ENCODE results near the gene TSPAN8. TPM values are rescaled to one million over a fixed set of nuclear protein-coding genes. Genes with fewer than 3 reads are reported as not detected.

The TSPAN8 gene
- total RNA-seq, 4 donors from 2014 or later = 0.29 to 2.2 (median 1.1) TPM; not detected in 1

- H3K27me3 ChIP-seq = no peaks in the 10 kb centered on the region
- no peak for DNase-seq (ENCODE audit: extremely low spot score)
- no peaks in the 10 kb centered on the region for H3K9me3 ChIP-seq
- TF ChIP-seq POLR2AphosphoS5 (IDR thresholded peaks at IDR 0.05) (no peak), EP300 (IDR thresholded peaks at IDR 0.05) (no peak), CTCF (IDR thresholded peaks at IDR 0.05) (no peak), POLR2A (IDR thresholded peaks at IDR 0.05; ENCODE audit: low read depth) (no peak)
- no peak overlapping the region for H3K4me3 ChIP-seq
- no peak overlapping the region for H3K27ac ChIP-seq (replicated peaks in 1 of 4)
- no peaks in the 10 kb centered on the region for H3K4me1 ChIP-seq
- WGBS = 67% methylated on average over 1 of the region's 3 CpGs
- intact Hi-C loops (cut with DNase I) = no loop called here
- H3K36me3 ChIP-seq = no peaks in the 10 kb centered on the region
Measured at GRCh38 chr12:71187379-71187778, 29.6 kb upstream of the TSPAN8 start.

DNA sequence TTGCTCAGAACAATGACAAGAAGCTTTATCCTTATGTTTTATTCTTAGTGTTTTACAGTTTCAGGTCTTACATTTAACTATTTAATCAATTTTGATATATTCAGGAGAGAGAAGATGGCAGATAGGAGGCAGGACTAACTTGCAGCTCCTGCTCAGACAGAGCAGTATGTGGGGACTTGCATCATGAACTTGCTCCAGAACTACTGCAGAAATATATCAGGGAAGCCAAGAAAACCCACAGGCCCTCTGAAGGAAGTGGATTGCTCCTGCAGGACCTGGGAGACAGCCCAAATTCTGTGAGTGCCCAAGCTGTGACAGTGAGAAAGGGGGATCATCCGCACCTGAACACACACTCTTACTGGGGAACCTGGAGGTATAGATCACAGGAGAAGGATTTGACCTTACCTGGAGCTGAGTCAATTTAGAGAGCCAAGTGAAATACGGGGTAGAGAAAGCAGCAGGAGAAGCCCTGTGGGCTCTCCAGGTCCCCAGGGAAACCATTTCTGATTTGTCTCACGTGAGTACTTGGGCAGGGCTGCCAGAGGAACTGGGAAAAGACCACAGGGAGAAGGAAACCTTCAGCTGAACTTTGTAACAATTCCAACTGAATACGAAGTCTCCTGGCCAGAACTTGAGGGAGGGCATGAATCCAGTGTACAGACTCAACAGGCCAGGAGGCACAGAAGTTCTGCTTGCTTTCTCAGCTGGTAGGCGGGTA lies 28.9 kb upstream of the TSPAN8 start:
- Histone ChIP-seq H3K9me3 (no peaks in the 10 kb centered on the region), H3K27me3 (no peaks in the 10 kb centered on the region), H3K27ac (replicated peaks in 1 of 4) (no peak overlapping the region), H3K4me3 (no peak overlapping the region), H3K4me1 (no peaks in the 10 kb centered on the region), H3K36me3 (no peaks in the 10 kb centered on the region)
- intact Hi-C loops (cut with DNase I) = no loop called here
- WGBS = 75% methylated on average over 5 of the region's 5 CpGs
- no peak for DNase-seq (ENCODE audit: extremely low spot score)
- TF ChIP-seq EP300 (IDR thresholded peaks at IDR 0.05) = no peak
- TF ChIP-seq POLR2AphosphoS5 (IDR thresholded peaks at IDR 0.05) = no peak
- TF ChIP-seq POLR2A (IDR thresholded peaks at IDR 0.05; ENCODE audit: low read depth) = no peak
- no peak for TF ChIP-seq CTCF (IDR thresholded peaks at IDR 0.05)

DNA sequence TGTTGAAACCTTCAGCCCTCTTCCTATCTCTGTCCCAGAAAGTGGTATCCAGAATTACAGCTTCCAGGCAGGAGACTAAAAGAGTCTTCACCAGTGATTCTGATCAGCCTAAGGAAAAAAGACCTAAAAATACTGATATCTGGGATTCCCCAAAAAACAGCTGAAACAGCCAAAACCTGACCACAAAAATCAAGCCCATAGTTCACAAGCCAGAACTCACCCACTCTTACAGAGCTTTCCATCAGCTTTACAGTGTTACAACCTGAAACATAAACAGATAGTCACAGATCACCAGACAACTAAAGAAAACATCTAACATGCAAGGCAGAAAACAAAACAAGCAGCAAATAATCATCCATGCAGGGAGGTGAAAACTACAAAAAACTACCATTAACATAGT lies 26.0 kb upstream of the TSPAN8 start:
- DNase-seq (ENCODE audit: extremely low spot score) = no peak
- Histone ChIP-seq H3K9me3 (peaks cover 0 to 7% (median 0%) of the 10 kb centered on the region in 4 donors), H3K27me3 (no peaks in the 10 kb centered on the region), H3K36me3 (no peaks in the 10 kb centered on the region), H3K4me3 (no peak overlapping the region), H3K4me1 (no peaks in the 10 kb centered on the region), H3K27ac (replicated peaks in 1 of 4) (no peak overlapping the region)
- TF ChIP-seq CTCF (IDR thresholded peaks at IDR 0.05) (no peak), POLR2AphosphoS5 (IDR thresholded peaks at IDR 0.05) (no peak), EP300 (IDR thresholded peaks at IDR 0.05) (no peak), POLR2A (IDR thresholded peaks at IDR 0.05; ENCODE audit: low read depth) (no peak)
- intact Hi-C loops (cut with DNase I) = no loop called here

GRCh38 chr12:71183018-71183417 lies 25.2 kb upstream of the TSPAN8 start:
- Histone ChIP-seq H3K27ac (replicated peaks in 1 of 4) (no peak overlapping the region), H3K4me3 (no peak overlapping the region), H3K27me3 (no peaks in the 10 kb centered on the region), H3K36me3 (no peaks in the 10 kb centered on the region), H3K4me1 (no peaks in the 10 kb centered on the region), H3K9me3 (peaks cover 0 to 7% (median 0%) of the 10 kb centered on the region in 4 donors)
- TF ChIP-seq EP300 (IDR thresholded peaks at IDR 0.05) (no peak), POLR2A (IDR thresholded peaks at IDR 0.05; ENCODE audit: low read depth) (no peak), POLR2AphosphoS5 (IDR thresholded peaks at IDR 0.05) (no peak), CTCF (IDR thresholded peaks at IDR 0.05) (no peak)
- intact Hi-C loops (cut with DNase I) = no loop called here
- DNase-seq (ENCODE audit: extremely low spot score) = no peak
- 68% methylated on average over 1 of the region's 1 CpG for WGBS

- H3K9me3 ChIP-seq = peaks cover 0 to 7% (median 0%) of the 10 kb centered on the region in 4 donors
- no peaks in the 10 kb centered on the region for H3K4me1 ChIP-seq
- DNase-seq (ENCODE audit: extremely low spot score) = no peak
- no peak for TF ChIP-seq CTCF (IDR thresholded peaks at IDR 0.05)
- TF ChIP-seq POLR2AphosphoS5 (IDR thresholded peaks at IDR 0.05) = no peak
- TF ChIP-seq POLR2A (IDR thresholded peaks at IDR 0.05; ENCODE audit: low read depth) = no peak
- TF ChIP-seq EP300 (IDR thresholded peaks at IDR 0.05) = no peak
- H3K27ac ChIP-seq (replicated peaks in 1 of 4) = no peak overlapping the region
- intact Hi-C loops (cut with DNase I) = no loop called here
- H3K36me3 ChIP-seq = no peaks in the 10 kb centered on the region
- H3K4me3 ChIP-seq = no peak overlapping the region
- no peaks in the 10 kb centered on the region for H3K27me3 ChIP-seq
Measured at GRCh38 chr12:71178162-71178561, 20.4 kb upstream of the TSPAN8 start.
